Mesenchymal stem cell (in vitro differentiated cells and primary cell): ENCODE results near the gene TLR2.

Source experiments
- DNase-seq: peaks from one replicate; pipeline ENCODE4 v3.0.0-alpha.2; 2013
- H2AFZ ChIP-seq: one replicate; pipeline ENCODE4 v1.6.1; 2013; ENCODE audit warnings: low read depth, mild to moderate bottlenecking, control low read depth, inconsistent platforms, low read length, moderate library complexity
- H2AK5ac ChIP-seq: 2 replicates; pipeline ENCODE4 v1.6.1; 2013; ENCODE audit warnings: low read length, moderate library complexity, mild to moderate bottlenecking, inconsistent platforms; ENCODE audit not compliant: severe bottlenecking
- H2BK120ac ChIP-seq: one replicate; pipeline ENCODE4 v1.6.1; 2013; ENCODE audit warnings: low read depth, mild to moderate bottlenecking, inconsistent platforms, low read length, moderate library complexity
- H2BK12ac ChIP-seq, 2 experiments: one replicate each; pipeline ENCODE4 v1.6.1; 2013; ENCODE audit warnings: inconsistent platforms in 2 of 2, low read length in 2 of 2, mild to moderate bottlenecking in 2 of 2, moderate library complexity in 2 of 2, control low read depth in 1 of 2
- H2BK15ac ChIP-seq: one replicate; pipeline ENCODE4 v1.6.1; 2013; ENCODE audit warnings: mild to moderate bottlenecking, low read depth, inconsistent platforms; ENCODE audit not compliant: poor library complexity, severe bottlenecking
- H2BK5ac ChIP-seq: 2 replicates; pipeline ENCODE4 v1.6.1; 2013; ENCODE audit warnings: low read depth, mild to moderate bottlenecking, low read length, control low read depth, inconsistent platforms; ENCODE audit not compliant: poor library complexity, severe bottlenecking
- H3K14ac ChIP-seq, 2 experiments: one replicate each; pipeline ENCODE4 v1.6.1; 2013; ENCODE audit warnings: inconsistent platforms in 2 of 2, low read length in 2 of 2, control low read depth in 1 of 2, mild to moderate bottlenecking in 1 of 2, moderate library complexity in 1 of 2
- H3K18ac ChIP-seq, 2 experiments: one replicate each; pipeline ENCODE4 v1.6.1; 2013; ENCODE audit warnings: inconsistent platforms in 2 of 2, low read length in 2 of 2, control low read depth in 1 of 2, low read depth in 1 of 2, mild to moderate bottlenecking in 1 of 2
- H3K23ac ChIP-seq, 2 experiments: one replicate each; pipeline ENCODE4 v1.6.1; 2013; ENCODE audit warnings: inconsistent platforms in 2 of 2, low read length in 2 of 2, mild to moderate bottlenecking in 2 of 2, moderate library complexity in 2 of 2, control low read depth in 1 of 2
- H3K27ac ChIP-seq: 2 replicates; pipeline ENCODE4 v1.5.1; 2013; ENCODE audit warnings: mild to moderate bottlenecking, moderate library complexity, low read length, control low read depth, inconsistent platforms; ENCODE audit not compliant: poor library complexity, severe bottlenecking
- H3K27me3 ChIP-seq, 2 experiments: 2 replicates each; pipeline versions ENCODE4 v1.6.1 to v1.7.0; 2013; ENCODE audit warnings: low read length in 2 of 2, mild to moderate bottlenecking in 2 of 2, moderate library complexity in 2 of 2, control low read depth in 1 of 2, inconsistent platforms in 1 of 2; ENCODE audit not compliant: control insufficient read depth in 1 of 2, insufficient read depth in 1 of 2
- H3K36me3 ChIP-seq, 2 experiments: 2 replicates each; pipeline versions ENCODE4 v1.6.1 to v1.7.0; 2013; ENCODE audit warnings: low read length in 2 of 2, control low read depth in 1 of 2, inconsistent platforms in 1 of 2, low read depth in 1 of 2, mild to moderate bottlenecking in 1 of 2; ENCODE audit not compliant: insufficient read depth in 2 of 2, control insufficient read depth in 1 of 2
- H3K4ac ChIP-seq, 2 experiments: one replicate each; pipeline ENCODE4 v1.6.1; 2013; ENCODE audit warnings: inconsistent platforms in 2 of 2, low read length in 2 of 2, mild to moderate bottlenecking in 2 of 2, moderate library complexity in 2 of 2, control low read depth in 1 of 2, low read depth in 1 of 2
- H3K4me1 ChIP-seq: 2 replicates; pipeline ENCODE4 v1.6.1; 2013; ENCODE audit warnings: low read depth, low read length, control low read depth; ENCODE audit not compliant: control insufficient read depth, insufficient read depth
- H3K4me2 ChIP-seq: 2 replicates; pipeline ENCODE4 v1.6.1; 2013; ENCODE audit warnings: low read length, mild to moderate bottlenecking, inconsistent platforms; ENCODE audit not compliant: poor library complexity, severe bottlenecking
- H3K4me3 ChIP-seq, 2 experiments: 2 replicates each; pipeline versions ENCODE4 v1.5.1 to v1.7.0; 2013; ENCODE audit warnings: low read length in 2 of 2, mild to moderate bottlenecking in 2 of 2, control low read depth in 1 of 2, low read depth in 1 of 2; ENCODE audit not compliant: insufficient read depth in 1 of 2
- H3K79me1 ChIP-seq: replicated peaks from 2 replicates; pipeline ENCODE4 v1.6.1; 2013; ENCODE audit warnings: mild to moderate bottlenecking, control low read depth, low read length, inconsistent platforms; ENCODE audit not compliant: poor library complexity, severe bottlenecking
- H3K9ac ChIP-seq: 2 replicates; pipeline ENCODE4 v1.7.0; 2013; ENCODE audit warnings: mild to moderate bottlenecking, low read length, moderate library complexity
- H3K9me3 ChIP-seq: 2 replicates; pipeline ENCODE4 v1.7.0; 2013; ENCODE audit warnings: mild to moderate bottlenecking, low read length; ENCODE audit not compliant: control insufficient read depth
- H4K8ac ChIP-seq: one replicate; pipeline ENCODE4 v1.6.1; 2013; ENCODE audit warnings: inconsistent platforms, mild to moderate bottlenecking, low read length, moderate library complexity
- H4K91ac ChIP-seq: one replicate; pipeline ENCODE4 v1.6.1; 2013; ENCODE audit warnings: mild to moderate bottlenecking, low read length, inconsistent platforms
- WGBS: methylation state at CpG from one replicate; pipeline ENCODE4 v1.1.7; 2013; ENCODE audit warnings: mixed read lengths; 5-methylcytosine and 5-hydroxymethylcytosine counted together

The TLR2 gene

DNA sequence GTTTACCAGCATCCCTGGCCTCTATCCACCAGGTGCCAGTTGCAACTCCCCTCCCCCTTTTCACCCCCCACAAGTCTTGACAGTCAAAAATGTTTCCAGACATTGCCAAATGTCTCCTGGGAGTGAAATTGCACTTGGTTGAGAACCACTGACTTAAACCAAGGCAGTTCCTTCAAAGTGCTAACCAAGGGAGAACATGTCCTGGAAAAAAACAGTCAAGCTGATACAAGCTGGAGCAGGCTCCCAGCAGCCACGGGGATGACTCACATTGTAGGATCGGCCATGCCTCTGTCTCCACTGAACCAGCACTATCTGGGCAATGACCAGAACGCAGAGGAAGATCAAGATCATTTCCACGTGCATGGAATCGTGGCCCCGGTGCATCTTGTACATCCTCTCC lies 64.3 kb downstream of the TLR2 start:
- peak; percentile 78 for DNase-seq
- H3K79me1 ChIP-seq, result no peaks in the 10 kb centered on the region
- no peaks in the 10 kb centered on the region for H3K9me3 ChIP-seq
- H3K18ac ChIP-seq, result no peak overlapping the region
- H3K27me3 ChIP-seq, result peaks cover 6 to 7% of the 10 kb centered on the region in 2 experiments
- H3K9ac ChIP-seq, result peak overlapping the region; percentile 65
- no peak overlapping the region for H2AFZ ChIP-seq
- H4K91ac ChIP-seq, result no peak overlapping the region
- H2BK120ac ChIP-seq, result no peak overlapping the region
- H3K36me3 ChIP-seq, result no peaks in the 10 kb centered on the region
- no peak overlapping the region for H2BK12ac ChIP-seq
- no peak overlapping the region for H3K23ac ChIP-seq
- peaks cover 4% of the 10 kb centered on the region for H3K4me1 ChIP-seq
- peak overlapping the region; percentile 40 for H3K27ac ChIP-seq
- no peak overlapping the region for H2BK15ac ChIP-seq
- no peak overlapping the region for H2AK5ac ChIP-seq
- H3K4ac ChIP-seq, result no peak overlapping the region
- WGBS, result 39% methylated on average over 6 of the region's 6 CpGs
- H3K4me3 ChIP-seq, result no peak overlapping the region
- no peak overlapping the region for H3K14ac ChIP-seq
- no peak overlapping the region for H4K8ac ChIP-seq
- H3K4me2 ChIP-seq, result no peak overlapping the region
- no peak overlapping the region for H2BK5ac ChIP-seq

DNA sequence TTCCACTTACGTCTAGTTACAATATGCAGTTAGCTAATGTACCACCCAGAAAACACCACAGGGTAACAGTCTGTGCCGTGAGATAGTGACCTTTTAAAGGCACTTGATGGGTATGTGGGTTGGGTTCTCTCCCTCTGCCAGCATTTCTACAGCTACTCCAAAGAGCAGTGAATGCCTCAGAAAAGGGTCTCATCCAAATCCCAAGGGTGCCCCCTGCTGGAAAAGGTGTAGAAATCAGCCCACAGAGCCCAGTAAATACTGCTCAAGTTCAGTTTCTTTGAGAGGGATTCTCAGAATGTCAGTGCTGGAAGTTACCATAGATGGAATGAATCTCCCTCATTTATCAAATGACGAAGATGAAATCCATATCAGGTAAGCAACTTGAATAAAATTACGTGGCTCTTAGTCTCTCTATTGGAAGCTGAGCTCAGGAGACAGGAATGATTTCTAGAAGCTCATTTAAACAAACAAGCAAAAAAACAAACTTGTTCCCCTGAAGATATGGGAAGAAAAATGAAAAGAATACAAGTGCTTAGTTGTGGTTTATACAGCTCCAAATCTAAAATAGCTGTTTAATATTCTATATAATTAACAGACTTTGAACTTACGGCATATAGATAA lies 66.2 kb downstream of the TLR2 start:
- Histone ChIP-seq H3K9ac (no peak overlapping the region), H3K27me3 (peaks cover 6 to 11% of the 10 kb centered on the region in 2 experiments), H3K4me3 (no peak overlapping the region), H3K27ac (no peak overlapping the region), H2BK120ac (no peak overlapping the region), H3K23ac (no peak overlapping the region), H2BK12ac (no peak overlapping the region), H2AFZ (no peak overlapping the region), H3K4me2 (no peak overlapping the region), H2BK5ac (no peak overlapping the region), H2AK5ac (no peak overlapping the region), H2BK15ac (no peak overlapping the region), H3K9me3 (no peaks in the 10 kb centered on the region), H3K18ac (no peak overlapping the region), H3K79me1 (no peaks in the 10 kb centered on the region), H3K14ac (no peak overlapping the region), H3K36me3 (no peaks in the 10 kb centered on the region), H3K4me1 (peaks cover 4% of the 10 kb centered on the region), H4K91ac (no peak overlapping the region), H4K8ac (no peak overlapping the region), H3K4ac (no peak overlapping the region)
- DNase-seq, result peak; percentile 71
- WGBS, result no CpG with 5 or more reads among the region's 5 CpGs

DNA sequence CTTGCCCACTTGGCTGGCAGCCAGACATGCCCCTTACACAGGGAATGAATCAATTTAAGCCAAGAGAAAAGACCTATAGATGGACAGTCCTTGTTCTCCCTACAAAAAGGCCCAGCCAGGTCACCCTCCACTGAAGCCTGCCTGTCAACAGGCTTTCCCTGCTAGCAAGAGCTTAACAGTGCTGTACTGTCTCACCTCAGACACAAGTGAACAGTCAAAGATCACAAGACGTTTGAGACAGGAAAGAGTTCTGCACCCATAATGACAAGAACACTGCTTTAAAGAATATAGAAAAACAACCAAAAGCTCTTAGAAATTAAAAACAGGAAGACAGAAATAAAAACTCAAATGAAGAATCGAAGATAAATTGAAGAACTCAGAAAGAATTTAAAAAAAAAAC lies 71.1 kb downstream of the TLR2 start:
- WGBS, result 75% methylated on average over 1 of the region's 2 CpGs
- peaks cover 15 to 37% of the 10 kb centered on the region in 2 experiments for H3K27me3 ChIP-seq
- no peak overlapping the region for H4K8ac ChIP-seq
- no peak overlapping the region for H2BK15ac ChIP-seq
- no peak overlapping the region for H3K14ac ChIP-seq
- no peak overlapping the region for H3K4ac ChIP-seq
- H4K91ac ChIP-seq, result no peak overlapping the region
- H3K36me3 ChIP-seq, result no peaks in the 10 kb centered on the region
- H3K79me1 ChIP-seq, result no peaks in the 10 kb centered on the region
- no peak overlapping the region for H2AFZ ChIP-seq
- no peak overlapping the region for H3K27ac ChIP-seq
- no peak overlapping the region for H2BK12ac ChIP-seq
- no peak overlapping the region for H3K4me2 ChIP-seq
- H2BK5ac ChIP-seq, result no peak overlapping the region
- peaks cover 12% of the 10 kb centered on the region for H3K4me1 ChIP-seq
- no peak overlapping the region for H3K18ac ChIP-seq
- DNase-seq, result no peak
- H3K4me3 ChIP-seq, result no peak overlapping the region
- H3K9me3 ChIP-seq, result no peaks in the 10 kb centered on the region
- H3K23ac ChIP-seq, result no peak overlapping the region
- no peak overlapping the region for H2AK5ac ChIP-seq
- H2BK120ac ChIP-seq, result no peak overlapping the region
- no peak overlapping the region for H3K9ac ChIP-seq
